ENCODE results near the gene PCBP3. TPM values are rescaled to one million over a fixed set of nuclear protein-coding genes. Genes with fewer than 3 reads are reported as not detected.

PCBP3 gene
- total RNA-seq, 1 donor from 2014 or later: 0.72 TPM

DNA sequence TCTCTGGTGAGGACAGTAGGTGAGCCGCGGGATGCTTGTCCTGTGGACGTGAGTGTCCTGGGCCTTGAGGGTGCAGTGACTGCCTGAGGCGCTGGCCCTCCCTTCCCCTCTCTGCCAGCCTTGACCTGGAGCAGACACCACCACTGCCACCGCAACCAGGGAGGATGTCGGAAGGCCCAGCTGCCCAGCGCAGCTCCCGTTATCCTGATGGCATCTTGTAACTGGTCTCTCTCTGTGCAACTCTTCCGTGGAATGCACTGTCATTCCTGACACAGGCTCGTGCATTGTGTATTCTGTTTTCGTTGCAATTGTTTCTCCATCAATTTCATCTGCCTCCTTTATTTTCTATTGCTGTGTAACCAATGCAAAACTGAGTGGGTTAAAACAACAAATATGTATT lies 118.2 kb downstream of the PCBP3 start:
- ATAC-seq: no peak

- ATAC-seq: no peak
Observed at GRCh38 chr21:45763074-45763473, 119.5 kb downstream of the PCBP3 start.

DNA sequence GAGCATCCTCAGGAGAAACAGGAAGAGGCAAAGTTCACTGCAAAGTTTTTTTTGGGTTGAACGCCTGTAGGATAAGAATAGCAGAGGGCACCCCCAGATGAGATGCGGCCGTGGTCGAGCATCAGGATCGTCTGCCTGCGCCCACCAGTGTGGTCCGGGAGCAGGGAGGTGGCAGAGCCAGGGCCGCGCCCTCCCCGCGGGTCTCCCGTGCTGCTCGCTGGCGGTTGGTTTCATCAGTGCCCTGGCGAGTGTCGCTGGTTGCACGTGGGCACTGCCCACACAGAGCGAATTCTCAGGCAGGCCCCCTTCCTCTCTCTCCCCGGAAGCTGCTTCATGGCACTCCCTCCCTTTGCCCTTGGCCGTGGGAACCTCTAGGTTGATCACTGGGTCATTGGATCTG lies 120.0 kb downstream of the PCBP3 start:
- no peak for ATAC-seq

DNA sequence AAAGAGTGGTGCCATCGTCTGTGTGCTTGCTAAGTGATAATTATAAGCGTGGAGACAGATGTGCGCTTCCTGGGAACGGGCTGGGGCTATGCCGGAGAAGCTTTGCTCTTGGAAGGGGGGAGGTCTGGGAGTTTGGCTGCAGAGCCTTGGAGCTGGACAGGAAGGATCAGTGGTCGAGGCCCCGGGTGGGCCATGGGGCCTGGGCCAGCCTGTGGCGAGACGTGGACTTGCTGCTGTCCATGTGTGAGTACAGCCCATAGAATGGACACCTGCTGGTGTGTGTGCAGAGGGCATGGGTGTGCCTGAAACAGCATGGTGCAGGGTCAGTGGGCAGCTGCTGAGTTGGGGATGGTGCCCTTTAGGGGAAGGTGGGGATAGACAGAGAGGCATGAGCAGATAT lies 121.3 kb downstream of the PCBP3 start:
- no peak for ATAC-seq

DNA sequence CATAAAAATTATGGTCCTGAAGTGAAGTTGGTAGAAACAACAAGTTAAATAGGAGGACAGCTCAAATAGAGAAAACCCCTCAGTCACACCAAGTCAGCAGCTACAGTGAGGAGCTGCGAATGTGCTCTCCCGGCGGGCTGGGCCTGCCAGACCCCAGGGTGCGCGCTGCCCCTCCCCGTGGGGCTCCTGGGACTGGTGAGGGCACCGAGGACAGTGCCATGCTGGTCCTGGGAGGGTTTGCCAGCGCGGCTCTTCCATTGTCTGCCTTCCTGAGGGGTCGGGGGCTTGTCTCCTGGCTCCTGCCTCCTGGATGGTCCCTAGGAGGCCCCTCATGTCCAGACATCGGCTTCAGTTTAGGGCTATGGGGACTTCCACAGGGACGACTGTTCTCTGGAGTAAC lies 121.8 kb downstream of the PCBP3 start:
- no peak for ATAC-seq

DNA sequence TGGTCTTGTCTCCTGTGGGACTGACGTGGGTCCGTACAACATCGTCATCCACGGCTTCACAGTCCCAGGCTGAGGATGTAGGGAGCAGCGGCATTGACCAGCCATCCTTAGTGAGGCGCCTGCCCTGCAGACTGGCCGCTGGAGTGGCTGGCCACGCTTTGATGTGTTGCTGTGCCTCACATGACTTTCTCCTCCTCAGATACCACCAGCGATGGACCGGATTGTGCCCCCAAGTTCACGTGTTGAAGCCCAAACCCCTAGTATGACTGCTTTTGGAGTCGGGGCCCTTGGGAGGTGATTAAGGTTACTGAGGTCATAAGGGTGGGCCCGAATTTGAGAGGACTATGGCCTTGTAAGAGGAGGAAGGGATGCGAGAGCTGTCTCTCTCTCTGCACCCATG lies 122.5 kb downstream of the PCBP3 start:
- no peak for ATAC-seq

GRCh38 chr21:45766501-45766900 lies 123.0 kb downstream of the PCBP3 start:
- ATAC-seq: no peak

DNA sequence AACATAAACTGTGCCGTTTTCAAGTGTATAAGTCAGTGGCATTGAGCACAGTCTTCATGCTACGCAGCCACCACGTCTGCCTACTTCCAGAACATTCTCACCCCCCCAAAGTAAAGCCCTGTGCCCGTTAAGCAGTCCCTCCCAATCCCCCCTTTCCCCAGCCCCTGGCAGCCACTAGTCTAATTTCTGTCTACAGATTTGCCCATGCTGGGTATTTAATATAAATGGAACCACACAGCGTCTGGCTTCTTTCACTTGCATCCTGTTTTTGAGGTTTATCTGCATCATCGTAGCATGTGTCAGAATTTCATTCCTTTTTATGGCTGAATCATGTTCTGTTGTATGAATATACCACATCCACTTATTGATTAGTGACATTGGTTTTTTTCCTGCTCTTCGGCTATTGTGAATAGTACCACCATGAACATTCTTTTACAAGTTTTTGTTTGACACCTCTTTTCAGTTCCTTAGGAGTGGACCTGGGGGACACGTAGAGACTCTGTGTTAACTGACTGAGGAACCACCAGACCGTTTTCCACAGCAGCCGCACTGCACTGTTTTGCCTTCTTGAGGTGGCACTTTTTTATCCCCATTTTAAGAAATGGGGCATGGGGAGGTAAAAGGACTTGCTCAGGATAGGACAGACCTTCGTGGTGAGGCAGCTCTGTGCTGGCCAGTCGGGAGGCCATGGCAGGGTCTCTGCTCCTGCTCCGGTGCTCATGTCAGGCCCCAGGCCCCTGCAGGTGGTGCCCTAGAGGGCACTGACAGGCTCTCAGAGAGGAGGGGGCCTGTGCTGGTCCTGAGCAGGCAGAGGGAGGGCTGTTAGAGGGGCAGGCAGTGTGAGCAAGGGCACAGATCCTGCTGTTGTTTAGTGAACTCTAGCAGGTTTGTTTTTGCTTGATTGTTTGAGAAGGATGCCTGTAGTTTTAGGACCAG lies 123.8 kb downstream of the PCBP3 start:
- ATAC-seq: no peak

- no peak for ATAC-seq
Observed at GRCh38 chr21:45768011-45768739, 124.7 kb downstream of the PCBP3 start.

DNA sequence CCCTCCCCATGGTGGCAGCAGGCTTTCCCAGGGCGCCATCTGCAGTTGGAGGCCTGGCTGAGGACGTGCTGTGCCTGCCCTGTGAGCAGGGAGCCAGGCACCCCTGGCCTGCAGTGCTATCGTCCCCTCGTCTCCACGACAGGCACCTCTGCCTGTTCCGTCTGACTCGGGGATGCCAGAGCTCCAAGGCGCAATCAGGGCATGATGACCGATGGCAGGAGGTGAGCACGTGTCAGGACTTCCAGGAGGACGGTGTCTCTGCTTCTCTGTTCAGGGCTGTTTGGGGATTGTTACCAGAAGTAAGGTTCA lies 125.2 kb downstream of the PCBP3 start:
- peak; percentile 26 for ATAC-seq

- ATAC-seq: no peak
Observed at GRCh38 chr21:45769294-45769693, 125.8 kb downstream of the PCBP3 start.

- no peak for ATAC-seq
Observed at GRCh38 chr21:45769896-45770295, 126.4 kb downstream of the PCBP3 start.

GRCh38 chr21:45772180-45772579 lies 128.7 kb downstream of the PCBP3 start:
- ATAC-seq: no peak

DNA sequence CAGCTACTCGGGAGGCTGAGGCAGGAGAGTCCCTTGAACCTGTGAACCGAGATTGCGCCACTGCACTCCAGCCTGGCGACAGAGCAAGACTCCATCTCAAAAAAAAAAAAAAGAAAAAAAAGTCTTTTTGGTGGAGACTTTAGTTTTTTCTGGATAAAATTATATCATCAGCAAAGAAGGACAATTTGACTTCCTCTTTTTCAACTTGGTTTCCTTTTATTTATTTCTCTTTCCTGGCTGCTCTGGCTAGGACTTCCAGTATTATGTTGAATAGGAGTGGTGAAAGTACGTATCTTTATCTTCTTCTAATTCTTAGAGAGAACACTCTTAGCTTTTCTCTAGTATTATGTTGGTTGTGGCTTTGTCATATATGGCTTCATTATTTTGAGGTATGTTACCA lies 130.8 kb downstream of the PCBP3 start:
- no peak for ATAC-seq

GRCh38 chr21:45776971-45777370 lies 133.4 kb downstream of the PCBP3 start:
- ATAC-seq: no peak

DNA sequence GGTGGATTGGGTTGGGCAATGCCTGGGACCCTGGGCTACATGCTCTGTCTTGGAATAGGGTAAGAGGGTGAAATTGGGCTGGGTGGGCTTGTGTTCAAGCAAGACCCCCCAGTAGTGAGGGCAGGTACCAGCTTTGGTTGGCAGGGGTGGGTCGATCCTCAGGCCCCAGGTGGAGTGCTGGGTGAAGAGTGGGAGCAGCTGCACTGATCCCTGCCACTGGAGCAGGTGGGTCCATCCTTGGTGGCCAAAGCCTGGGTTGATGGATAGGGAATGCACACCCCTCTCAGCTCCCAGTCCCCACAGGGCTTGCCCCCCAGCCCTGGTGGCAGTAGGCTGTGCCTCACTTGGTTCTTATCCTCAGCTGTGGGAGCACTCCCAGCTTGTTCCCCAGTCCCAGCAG lies 135.2 kb downstream of the PCBP3 start:
- ATAC-seq: no peak

GRCh38 chr21:45779226-45779625 lies 135.7 kb downstream of the PCBP3 start:
- ATAC-seq: no peak

DNA sequence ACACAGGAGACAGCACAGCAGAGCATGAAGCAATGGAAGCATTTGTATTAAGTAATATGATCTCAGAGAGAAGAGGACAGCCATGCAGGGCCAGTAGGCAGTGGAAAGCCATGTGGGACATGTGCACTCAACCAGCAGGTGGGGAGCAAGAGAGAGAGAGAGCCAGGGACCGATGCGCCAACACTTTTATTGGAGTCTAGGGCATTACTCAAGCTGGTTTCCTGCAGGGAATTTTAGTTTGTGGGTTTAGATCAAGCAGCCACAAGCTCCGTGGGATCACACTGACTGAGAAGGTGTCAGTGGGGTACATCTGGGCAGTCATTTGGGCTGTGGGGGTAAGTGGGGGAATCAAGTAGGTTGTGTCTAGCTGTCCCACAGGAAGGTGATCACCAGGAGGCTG lies 137.1 kb downstream of the PCBP3 start:
- ATAC-seq: no peak

DNA sequence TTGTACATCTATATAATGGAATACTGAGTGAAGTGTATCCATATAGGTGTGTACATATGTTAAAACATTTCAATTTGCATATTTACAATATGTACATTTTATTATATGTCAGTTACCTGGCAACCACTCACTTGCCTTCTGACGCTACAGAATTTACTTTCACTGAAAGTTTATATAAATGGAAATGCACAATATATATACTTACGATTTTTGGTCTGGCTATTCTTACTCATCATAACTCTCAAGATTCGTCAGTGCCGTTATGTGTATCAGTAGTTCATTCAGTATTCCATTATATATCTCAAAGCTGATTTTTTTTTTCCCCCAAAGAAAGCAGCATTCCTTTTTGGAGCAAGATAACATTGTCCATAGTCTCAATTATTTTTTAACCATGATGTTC lies 138.2 kb downstream of the PCBP3 start:
- no peak for ATAC-seq

DNA sequence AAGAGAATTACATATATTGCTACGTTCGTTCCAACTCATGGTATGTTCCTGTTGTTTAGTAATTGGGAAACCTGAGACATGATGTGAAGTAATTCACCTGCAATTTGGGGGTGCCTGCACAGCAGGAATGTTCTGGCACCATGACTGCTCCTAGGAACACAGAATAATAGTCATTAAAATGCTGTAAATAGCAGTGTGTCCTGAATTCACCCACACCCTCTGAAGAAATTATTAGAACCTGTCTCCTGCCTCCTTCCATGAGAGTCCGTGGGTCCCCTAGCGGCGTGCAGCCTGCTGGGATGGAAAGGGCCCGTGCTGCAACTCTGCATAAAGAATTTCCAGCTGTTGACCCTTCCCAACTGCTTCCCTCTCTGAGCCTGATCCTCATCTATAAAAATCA lies 143.1 kb downstream of the PCBP3 start:
- ATAC-seq: no peak

GRCh38 chr21:45787371-45787770 lies 143.8 kb downstream of the PCBP3 start:
- ATAC-seq: no peak

GRCh38 chr21:45788198-45788597 lies 144.7 kb downstream of the PCBP3 start:
- no peak for ATAC-seq

DNA sequence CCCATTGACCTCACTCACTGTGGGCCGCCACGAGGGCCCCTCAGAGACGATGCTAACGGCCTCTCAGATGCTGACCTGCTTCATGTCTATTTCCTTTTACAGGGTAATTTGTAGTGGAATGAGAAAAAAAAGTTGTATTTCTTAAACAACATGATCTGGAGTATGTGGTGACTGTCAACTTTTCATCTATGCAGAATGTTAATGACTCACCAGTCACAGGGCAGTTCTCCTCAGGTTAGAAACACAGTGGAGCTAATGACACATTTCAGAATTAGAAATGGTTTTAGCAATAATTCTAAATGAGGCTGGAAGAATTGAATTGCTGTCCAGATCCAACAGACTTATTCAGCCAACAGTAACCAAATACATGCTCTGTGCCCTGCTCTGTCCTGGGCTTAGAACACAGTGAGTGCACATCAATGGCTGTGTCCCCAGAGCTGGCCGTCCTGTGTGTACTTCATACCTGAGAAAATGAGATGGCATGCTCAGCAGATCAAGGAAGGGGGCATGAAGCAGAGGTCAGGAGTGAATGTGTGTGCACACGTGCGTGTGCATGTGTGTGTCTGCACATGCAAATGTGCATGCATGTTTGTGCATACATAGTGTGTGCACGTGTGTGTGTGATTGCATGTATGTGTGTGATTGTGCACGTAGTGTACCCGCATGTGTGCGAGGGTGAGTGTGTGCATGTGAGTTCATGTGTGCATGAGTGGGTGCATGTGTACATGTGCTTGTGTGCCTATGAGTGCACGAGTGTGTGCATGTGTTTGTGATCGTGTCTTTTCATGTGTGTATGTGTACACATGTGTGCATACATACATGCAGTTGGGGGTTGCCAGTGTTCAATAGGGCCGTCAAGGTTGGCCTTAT lies 145.3 kb downstream of the PCBP3 start:
- ATAC-seq: no peak

Data from esophagus mucosa (tissue), 1 donor.